Upper lobe of right lung (tissue), 1 donor: Measurements from ENCODE around the gene LRRC71. TPM values are rescaled to one million over a fixed set of nuclear protein-coding genes. Genes with fewer than 3 reads are reported as not detected.

ENCODE experiments used
- ATAC-seq: fragments of 200-7000 bp; cut with Tn5 transposase; one replicate; pipeline ENCODE4 v1.9.1; 2020; ENCODE audit warnings: mild to moderate bottlenecking, moderate library complexity
- DNase-seq: peaks from one replicate; pipeline ENCODE4 v3.0.0-alpha.2; 2020
- H3K27ac ChIP-seq: fragments of 200-600 bp; one replicate; pipeline ENCODE4 v1.8.0; 2022
- H3K27me3 ChIP-seq: fragments of 200-600 bp; one replicate; pipeline ENCODE4 v1.8.0; 2022; ENCODE audit warnings: mild to moderate bottlenecking
- H3K36me3 ChIP-seq: fragments of 200-600 bp; one replicate; pipeline ENCODE4 v1.8.0; 2022
- H3K4me1 ChIP-seq: fragments of 200-600 bp; one replicate; pipeline ENCODE4 v1.8.0; 2022
- H3K4me3 ChIP-seq: fragments of 200-600 bp; one replicate; pipeline ENCODE4 v1.8.0; 2022; ENCODE audit warnings: mild to moderate bottlenecking
- H3K9me3 ChIP-seq: fragments of 200-600 bp; one replicate; pipeline ENCODE4 v1.8.0; 2022
- CTCF ChIP-seq: fragments of 200-600 bp; IDR thresholded peaks from one replicate; pipeline ENCODE4 v1.8.0; 2022; ENCODE audit warnings: antibody characterized with exemption
- intact Hi-C: fragments of 100-400 bp; cut with DNase I; formaldehyde crosslinking; loops from one replicate; pipeline ENCODE4 v1.11.0; 2022
- total RNA-seq: library from RNA; stranded (reverse); fragmentation: NEBNext Ultra II Directional; extraction: Animal tissue kit (Norgen Biotek cat#: 25700); gene quantifications from one replicate; pipeline ENCODE4 v1.2.1, GENCODE V29; 2021
- donor health status: DM: no; HTN: yes; CAD: no; lungs with severe emphysema.

The LRRC71 gene
- total RNA-seq, 1 donor from 2014 or later = 0.26 TPM

DNA sequence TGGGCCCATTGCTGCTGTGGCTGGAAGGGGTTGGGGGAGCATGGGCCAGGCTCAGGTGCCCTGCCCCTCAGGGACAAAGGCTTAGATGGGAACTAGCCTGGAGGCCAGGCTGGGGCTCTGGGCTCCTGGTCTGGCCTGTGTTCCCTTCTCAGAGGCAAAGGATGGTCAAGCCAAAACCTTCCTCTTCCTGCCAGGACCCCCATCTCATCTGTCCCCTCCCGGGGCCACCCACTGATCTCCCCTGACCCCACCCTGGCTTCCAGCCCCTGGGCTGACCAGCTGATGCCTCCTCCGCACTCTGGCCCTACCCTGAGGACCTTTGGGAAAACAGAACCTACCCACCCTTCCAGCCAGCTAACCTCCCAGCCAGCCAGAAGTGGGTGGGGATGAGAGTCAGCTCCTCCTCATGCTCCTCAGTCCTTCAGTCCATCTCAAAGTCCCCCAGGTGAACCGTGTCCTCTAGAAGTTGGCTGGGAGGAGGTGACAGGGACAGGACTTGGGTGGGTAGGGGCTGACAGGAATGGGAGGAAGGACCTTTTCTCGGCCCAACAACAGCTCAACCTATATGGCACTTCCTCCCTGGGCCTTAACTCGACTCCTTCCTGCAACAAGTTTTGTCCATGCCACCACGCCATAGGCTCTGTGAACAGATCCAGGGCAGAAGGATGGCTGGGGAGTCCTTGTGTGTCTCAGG is 19.4 kb upstream of the LRRC71 start:
- ATAC-seq (no peak), DNase-seq (no peak)
- Histone ChIP-seq H3K9me3 (no peaks in the 10 kb centered on the region), H3K27me3 (no peaks in the 10 kb centered on the region), H3K27ac (no peak overlapping the region), H3K36me3 (peaks cover 3% of the 10 kb centered on the region), H3K4me1 (peaks cover 54% of the 10 kb centered on the region), H3K4me3 (no peak overlapping the region)
- intact Hi-C loops = no loop called here
- TF ChIP-seq CTCF = no peak

DNA sequence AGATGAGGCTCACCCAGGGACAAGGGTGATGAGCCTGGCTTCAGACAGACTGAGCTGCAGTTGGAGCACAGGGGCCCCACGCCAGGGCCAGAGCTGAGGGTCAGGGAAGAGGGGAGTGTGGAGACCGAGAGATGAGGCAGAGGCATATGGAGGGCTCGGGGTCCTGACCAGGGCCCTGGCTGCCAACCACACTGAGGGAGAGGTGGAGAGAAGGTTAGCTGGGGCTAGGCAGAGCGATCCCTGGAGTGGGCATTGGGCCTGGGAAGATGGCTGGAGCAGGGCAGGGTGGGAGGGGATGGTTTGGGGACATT is 18.9 kb upstream of the LRRC71 start:
- H3K27ac ChIP-seq = no peak overlapping the region
- H3K4me3 ChIP-seq = no peak overlapping the region
- H3K36me3 ChIP-seq = peaks cover 6% of the 10 kb centered on the region
- H3K27me3 ChIP-seq = no peaks in the 10 kb centered on the region
- ATAC-seq (no peak), DNase-seq (no peak)
- TF ChIP-seq CTCF = no peak
- intact Hi-C loops = no loop called here
- peaks cover 51% of the 10 kb centered on the region for H3K4me1 ChIP-seq
- no peaks in the 10 kb centered on the region for H3K9me3 ChIP-seq

DNA sequence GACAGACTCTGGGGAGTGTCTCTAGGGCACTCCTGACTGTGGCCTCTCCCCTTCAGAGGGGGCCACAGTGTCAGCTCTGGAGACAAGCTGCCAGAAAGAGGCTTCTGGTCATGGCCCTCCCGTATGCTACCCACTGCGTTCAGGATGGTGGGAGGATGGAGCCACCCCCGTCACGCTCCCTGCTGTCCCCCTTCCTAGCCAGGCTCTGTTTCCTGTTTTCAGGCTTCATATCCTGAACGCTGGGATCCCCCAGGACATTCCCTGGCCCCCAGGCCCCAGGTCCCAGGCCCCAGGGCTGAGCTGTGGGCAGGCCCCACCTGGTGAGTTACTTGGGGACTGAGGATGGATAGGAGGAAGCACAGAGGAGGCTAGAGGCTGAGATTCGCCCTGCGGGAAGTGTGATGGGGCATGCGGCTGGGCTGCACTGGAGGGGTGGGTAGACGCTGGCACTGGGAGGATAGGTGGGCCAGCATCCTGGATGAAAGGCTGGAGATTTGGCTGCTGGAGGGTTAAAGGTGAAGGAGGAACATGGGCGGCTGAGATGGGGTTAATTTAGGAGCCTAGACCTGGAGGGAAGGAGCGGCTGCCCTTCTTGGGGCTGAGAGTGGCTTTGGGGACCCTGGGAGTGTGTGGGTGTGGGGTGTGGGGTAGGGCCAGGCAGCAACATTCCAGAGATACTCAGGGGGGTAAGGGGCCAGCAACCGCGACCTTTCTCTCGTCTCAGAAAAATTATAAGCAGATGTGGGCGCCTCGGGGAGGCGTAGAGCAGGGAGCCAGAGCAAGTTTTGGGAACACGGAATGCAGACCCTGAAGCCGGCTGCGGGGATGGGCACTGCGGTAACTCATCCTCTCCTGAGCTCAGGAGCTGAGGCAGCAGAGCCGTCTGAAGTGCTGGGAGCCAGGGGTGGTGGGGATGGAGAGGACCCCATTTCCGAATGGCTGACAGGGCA is 18.2 kb upstream of the LRRC71 start:
- Histone ChIP-seq H3K4me1 (peaks cover 48% of the 10 kb centered on the region), H3K27ac (no peak overlapping the region), H3K4me3 (no peak overlapping the region), H3K9me3 (no peaks in the 10 kb centered on the region), H3K36me3 (peaks cover 6% of the 10 kb centered on the region), H3K27me3 (no peaks in the 10 kb centered on the region)
- DNase-seq = no peak
- no peak for ATAC-seq
- no peak for TF ChIP-seq CTCF
- intact Hi-C loops = no loop called here

DNA sequence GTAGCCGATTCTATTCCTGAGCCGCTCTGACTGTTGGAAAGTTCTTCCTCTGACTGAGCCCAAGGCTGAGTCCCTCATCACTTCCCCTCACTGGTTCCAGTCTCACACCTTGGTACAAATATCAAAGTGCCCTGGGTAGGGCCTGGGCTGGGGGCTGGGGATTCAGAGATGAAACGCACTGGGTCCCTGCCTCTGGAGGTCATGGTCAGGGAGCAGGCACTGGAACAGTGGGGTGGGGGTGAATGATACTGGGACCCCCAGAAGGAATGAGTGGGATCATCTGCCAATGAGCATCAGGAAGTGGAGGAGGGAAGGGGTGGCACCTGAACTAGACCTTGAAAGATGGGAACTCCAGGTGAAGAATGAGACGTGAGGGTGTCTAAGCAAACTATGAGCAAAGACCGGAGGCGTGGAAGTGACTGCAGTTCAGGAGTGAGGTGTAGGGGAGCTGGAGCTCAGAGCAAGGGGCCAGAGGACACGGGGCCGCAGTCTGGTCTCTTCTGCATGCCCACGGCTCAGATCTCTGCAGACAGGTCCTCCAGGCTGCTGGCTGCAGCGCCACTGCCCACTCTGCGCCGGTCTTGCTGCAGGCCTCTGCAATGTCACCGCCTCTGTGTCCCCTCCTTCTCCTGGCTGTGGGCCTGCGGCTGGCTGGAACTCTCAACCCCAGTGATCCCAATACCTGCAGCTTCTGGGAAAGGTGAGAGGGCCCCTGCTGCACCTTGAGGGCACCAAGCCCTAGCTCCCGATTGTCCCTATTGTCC is 16.9 kb upstream of the LRRC71 start:
- Histone ChIP-seq H3K36me3 (peaks cover 6% of the 10 kb centered on the region), H3K4me1 (peaks cover 37% of the 10 kb centered on the region), H3K27ac (no peak overlapping the region), H3K27me3 (no peaks in the 10 kb centered on the region), H3K9me3 (no peaks in the 10 kb centered on the region), H3K4me3 (no peak overlapping the region)
- intact Hi-C loops = no loop called here
- DNase-seq (no peak), ATAC-seq (no peak)
- no peak for TF ChIP-seq CTCF

GRCh38 chr1:156904187-156904959 is 16.1 kb upstream of the LRRC71 start:
- no peak for ATAC-seq
- intact Hi-C loops = no loop called here
- Histone ChIP-seq H3K4me1 (peaks cover 28% of the 10 kb centered on the region), H3K4me3 (no peak overlapping the region), H3K36me3 (peaks cover 6% of the 10 kb centered on the region), H3K9me3 (no peaks in the 10 kb centered on the region), H3K27ac (no peak overlapping the region), H3K27me3 (peaks cover 7% of the 10 kb centered on the region)
- no peak for TF ChIP-seq CTCF
- DNase-seq = no peak
